Measurements from ENCODE around the gene TCIRG1.
"Not testable (repeated sequence)": the region's sequence is repeated elsewhere in the genome, so short reads cannot be mapped to it uniquely, and the experiment has no call there.

Gene TCIRG1

GRCh38 chr11:68090287-68090686 is 51.5 kb downstream of the TCIRG1 start:
- Histone ChIP-seq H3K36me3 (ENCODE audit: low read length) (no peaks in the 10 kb centered on the region), H3K4me3 (ENCODE audit: insufficient read depth, low read length, poor library complexity, severe bottlenecking) (no peak overlapping the region), H3K9me2 (replicated peaks; ENCODE audit: insufficient read depth, low read length) (no peaks in the 10 kb centered on the region), H3K27ac (ENCODE audit: low read depth, low read length) (no peak overlapping the region), H3F3A (ENCODE audit: insufficient read depth) (0 out of 2 replicates have a peak, but pooled peaks cover 4% of the 10 kb centered on the region), H3K79me2 (ENCODE audit: insufficient read depth, low read length) (0 out of 2 replicates have a peak, but pooled peaks cover 11% of the 10 kb centered on the region), H2AFZ (ENCODE audit: low read depth, low read length, severe bottlenecking) (no peak overlapping the region), H3K4me2 (ENCODE audit: low read depth, low read length, poor library complexity, severe bottlenecking) (no peak overlapping the region), H3K9ac (ENCODE audit: low read length) (no peak overlapping the region), H3K27me3 (ENCODE audit: low read length) (no peaks in the 10 kb centered on the region), H4K20me1 (ENCODE audit: low read depth, low read length) (no peaks in the 10 kb centered on the region), H3K9me3 (ENCODE audit: insufficient read depth, low read length) (no peaks in the 10 kb centered on the region)
- TF ChIP-seq EZH2phosphoT487 (conservative IDR thresholded peaks at IDR 0.05; ENCODE audit: low read length) (no peak), CTCF (IDR thresholded peaks at IDR 0.05; ENCODE audit: insufficient read depth, low read length, poor library complexity, severe bottlenecking) (no peak)

- Histone ChIP-seq H2AFZ (ENCODE audit: low read depth, low read length, severe bottlenecking) (no peak overlapping the region), H3K9me3 (ENCODE audit: insufficient read depth, low read length) (no peaks in the 10 kb centered on the region), H3F3A (ENCODE audit: insufficient read depth) (0 out of 2 replicates have a peak, but pooled peaks cover 4% of the 10 kb centered on the region), H3K27ac (ENCODE audit: low read depth, low read length) (no peak overlapping the region), H3K27me3 (ENCODE audit: low read length) (no peaks in the 10 kb centered on the region), H3K36me3 (ENCODE audit: low read length) (no peaks in the 10 kb centered on the region), H3K79me2 (ENCODE audit: insufficient read depth, low read length) (0 out of 2 replicates have a peak, but pooled peaks cover 11% of the 10 kb centered on the region), H3K9me2 (replicated peaks; ENCODE audit: insufficient read depth, low read length) (no peaks in the 10 kb centered on the region), H3K9ac (ENCODE audit: low read length) (no peak overlapping the region), H3K4me2 (ENCODE audit: low read depth, low read length, poor library complexity, severe bottlenecking) (no peak overlapping the region), H4K20me1 (ENCODE audit: low read depth, low read length) (no peaks in the 10 kb centered on the region), H3K4me3 (ENCODE audit: insufficient read depth, low read length, poor library complexity, severe bottlenecking) (no peak overlapping the region)
- TF ChIP-seq CTCF (IDR thresholded peaks at IDR 0.05; ENCODE audit: insufficient read depth, low read length, poor library complexity, severe bottlenecking) (no peak), EZH2phosphoT487 (conservative IDR thresholded peaks at IDR 0.05; ENCODE audit: low read length) (no peak)
These were observed 51.9 kb downstream of the TCIRG1 start for GRCh38 chr11:68090706-68091105.

- Histone ChIP-seq H3K9me3 (ENCODE audit: insufficient read depth, low read length) (no peaks in the 10 kb centered on the region), H4K20me1 (ENCODE audit: low read depth, low read length) (no peaks in the 10 kb centered on the region), H3K27ac (ENCODE audit: low read depth, low read length) (no peak overlapping the region), H3K4me2 (ENCODE audit: low read depth, low read length, poor library complexity, severe bottlenecking) (no peak overlapping the region), H3K9me2 (replicated peaks; ENCODE audit: insufficient read depth, low read length) (no peaks in the 10 kb centered on the region), H3K4me3 (ENCODE audit: insufficient read depth, low read length, poor library complexity, severe bottlenecking) (no peak overlapping the region), H2AFZ (ENCODE audit: low read depth, low read length, severe bottlenecking) (no peak overlapping the region), H3K27me3 (ENCODE audit: low read length) (no peaks in the 10 kb centered on the region), H3F3A (ENCODE audit: insufficient read depth) (0 out of 2 replicates have a peak, but pooled peaks cover 4% of the 10 kb centered on the region), H3K36me3 (ENCODE audit: low read length) (0 out of 2 replicates have a peak, but pooled peaks cover 2% of the 10 kb centered on the region), H3K79me2 (ENCODE audit: insufficient read depth, low read length) (peaks cover 14% of the 10 kb centered on the region; the same call in 1 of the 2 replicates), H3K9ac (ENCODE audit: low read length) (no peak overlapping the region)
- TF ChIP-seq EZH2phosphoT487 (conservative IDR thresholded peaks at IDR 0.05; ENCODE audit: low read length) (no peak), CTCF (IDR thresholded peaks at IDR 0.05; ENCODE audit: insufficient read depth, low read length, poor library complexity, severe bottlenecking) (no peak)
These were observed 53.6 kb downstream of the TCIRG1 start for GRCh38 chr11:68092411-68092810.

GRCh38 chr11:68092946-68093345 is 54.1 kb downstream of the TCIRG1 start:
- not testable (repeated sequence) for H3K9me3 ChIP-seq (ENCODE audit: insufficient read depth, low read length); H3K27ac ChIP-seq (ENCODE audit: low read depth, low read length); H4K20me1 ChIP-seq (ENCODE audit: low read depth, low read length); H3K9me2 ChIP-seq (replicated peaks; ENCODE audit: insufficient read depth, low read length); H3K27me3 ChIP-seq (ENCODE audit: low read length); H2AFZ ChIP-seq (ENCODE audit: low read depth, low read length, severe bottlenecking); H3K4me2 ChIP-seq (ENCODE audit: low read depth, low read length, poor library complexity, severe bottlenecking); H3F3A ChIP-seq (ENCODE audit: insufficient read depth); H3K9ac ChIP-seq (ENCODE audit: low read length); H3K4me3 ChIP-seq (ENCODE audit: insufficient read depth, low read length, poor library complexity, severe bottlenecking); H3K36me3 ChIP-seq (ENCODE audit: low read length)
- peaks cover 17% of the 10 kb centered on the region; the same call in 1 of the 2 replicates for H3K79me2 ChIP-seq (ENCODE audit: insufficient read depth, low read length)

Data from SU-DHL-6 (cell line).